IPS-NIHi7 (cell line): ENCODE results near the gene AFF3.

ENCODE experiments used
- DNase-seq: peaks from one replicate; pipeline ENCODE4 v3.0.0; 2012; ENCODE audit warnings: mixed read lengths; ENCODE audit errors: extremely low spot score

AFF3 gene

DNA sequence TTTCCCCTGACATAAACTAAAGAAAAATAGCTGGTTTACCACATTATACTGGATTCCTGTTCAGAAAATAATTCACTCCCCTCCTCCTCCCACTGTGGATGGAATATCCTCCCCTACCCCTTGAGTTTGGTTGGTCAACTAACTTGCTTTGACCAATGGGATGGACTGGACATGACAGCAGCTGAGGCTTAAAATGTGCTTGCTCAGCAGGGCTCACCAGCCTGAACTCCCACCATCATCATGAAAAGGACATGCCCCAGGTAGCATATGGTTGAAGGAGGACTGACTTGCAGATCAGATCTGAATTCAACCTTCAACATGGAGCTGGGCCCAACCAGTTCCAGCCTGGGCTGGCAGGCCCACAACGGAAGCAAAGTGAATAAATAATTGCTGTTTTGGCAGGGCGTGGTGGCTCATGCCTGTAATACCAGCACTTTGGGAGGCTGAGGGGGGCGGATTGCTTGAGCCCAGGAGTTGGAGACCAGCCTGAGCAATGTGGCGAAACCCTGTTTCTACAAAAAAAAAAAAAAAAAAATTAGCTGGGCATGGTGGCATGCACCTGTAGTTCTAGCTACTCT is 284.4 kb downstream of the AFF3 start:
- DNase-seq = no peak

DNA sequence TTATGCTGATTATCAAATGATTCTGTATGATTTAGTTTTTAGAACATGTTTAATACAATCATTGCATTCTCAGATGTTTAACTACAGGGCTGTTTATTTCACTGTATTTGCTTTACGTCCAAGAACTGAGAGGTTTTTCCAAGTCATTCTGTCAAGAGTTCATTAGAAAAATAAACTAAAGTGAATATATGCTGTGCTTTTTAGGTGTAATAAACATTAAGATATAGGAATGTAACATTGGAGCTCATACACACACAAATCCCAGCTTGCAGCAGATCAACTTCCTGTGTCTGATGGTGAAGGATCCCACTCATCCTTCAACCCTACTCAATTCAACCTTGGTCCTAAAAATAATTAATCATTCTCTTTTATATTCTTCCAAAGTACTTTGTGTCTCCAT is 285.0 kb downstream of the AFF3 start:
- DNase-seq = no peak

- no peak for DNase-seq
Observed at GRCh38 chr2:99856119-99856518, 286.3 kb downstream of the AFF3 start.

DNA sequence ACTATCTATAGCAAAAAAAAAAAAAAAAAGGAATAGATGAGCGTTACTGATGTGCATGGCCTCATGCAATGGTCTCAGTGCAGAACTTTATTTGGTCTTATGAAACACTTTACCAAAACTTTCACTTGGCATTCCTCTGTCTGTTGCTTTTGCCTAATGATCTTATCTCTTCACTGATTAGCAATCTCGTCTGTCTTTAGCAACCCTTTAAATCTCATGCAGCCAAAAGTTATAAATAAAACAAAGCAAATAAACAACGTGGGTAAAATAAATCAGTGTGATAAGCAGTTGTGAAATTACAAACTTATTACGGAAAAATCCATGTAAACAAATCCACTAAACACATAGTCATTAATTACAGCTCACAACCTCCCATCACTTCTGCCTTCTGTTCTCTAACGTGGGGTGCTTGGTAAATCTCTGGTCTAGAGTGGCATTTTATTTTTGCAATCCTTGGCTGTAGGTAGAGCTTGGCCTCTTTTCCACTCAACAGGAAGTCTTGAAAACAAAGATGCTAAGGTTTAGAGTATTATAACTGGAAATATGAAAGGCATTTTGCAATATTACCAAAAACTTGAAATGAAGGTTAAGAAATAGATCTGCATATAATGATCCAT is 288.0 kb downstream of the AFF3 start:
- DNase-seq = no peak

GRCh38 chr2:99852956-99853355 is 289.4 kb downstream of the AFF3 start:
- no peak for DNase-seq

DNA sequence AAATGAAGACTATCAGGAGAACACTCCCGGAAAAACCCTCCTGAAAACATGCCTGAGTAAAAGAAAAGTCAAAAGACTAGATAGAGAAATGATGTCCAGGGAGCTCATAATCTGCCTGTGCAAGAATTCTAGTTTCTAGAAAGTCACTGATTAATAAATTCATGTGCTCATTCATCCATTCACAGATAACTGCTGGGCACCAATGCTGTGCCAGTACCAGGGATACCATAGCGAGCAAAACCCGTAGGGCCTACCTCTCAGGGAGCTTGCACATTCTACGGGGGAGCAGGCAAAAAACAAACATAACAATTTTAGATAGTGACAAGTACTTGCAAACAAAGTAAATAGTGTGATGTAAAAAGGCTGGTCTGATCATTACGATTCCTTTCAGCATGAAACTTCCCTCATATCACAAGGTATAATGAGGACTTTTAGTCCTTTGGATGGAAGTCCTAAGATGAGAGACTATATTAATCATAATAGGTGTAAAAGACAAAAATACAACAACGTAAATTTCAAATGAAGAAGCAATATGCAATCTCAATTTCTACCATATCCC is 289.9 kb downstream of the AFF3 start:
- DNase-seq = no peak

DNA sequence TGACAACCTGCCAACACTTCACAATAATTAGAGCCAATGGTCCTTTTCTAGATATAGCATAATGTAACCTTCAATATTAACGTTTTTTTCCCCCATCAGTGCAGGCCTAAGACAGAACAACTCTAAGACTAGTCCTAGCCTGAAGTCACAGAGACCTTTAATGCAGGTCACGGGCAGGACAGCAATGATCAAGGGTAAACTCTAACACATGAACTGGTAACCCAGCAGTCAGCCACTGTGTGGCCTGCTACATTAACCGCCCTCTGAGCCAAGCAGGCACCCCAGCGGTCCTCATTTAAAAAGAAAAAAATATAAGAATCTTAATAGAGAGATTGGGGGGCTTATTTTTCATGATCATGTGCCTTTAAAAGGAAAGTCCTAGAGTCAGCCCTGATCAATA is 290.6 kb downstream of the AFF3 start:
- no peak for DNase-seq

DNA sequence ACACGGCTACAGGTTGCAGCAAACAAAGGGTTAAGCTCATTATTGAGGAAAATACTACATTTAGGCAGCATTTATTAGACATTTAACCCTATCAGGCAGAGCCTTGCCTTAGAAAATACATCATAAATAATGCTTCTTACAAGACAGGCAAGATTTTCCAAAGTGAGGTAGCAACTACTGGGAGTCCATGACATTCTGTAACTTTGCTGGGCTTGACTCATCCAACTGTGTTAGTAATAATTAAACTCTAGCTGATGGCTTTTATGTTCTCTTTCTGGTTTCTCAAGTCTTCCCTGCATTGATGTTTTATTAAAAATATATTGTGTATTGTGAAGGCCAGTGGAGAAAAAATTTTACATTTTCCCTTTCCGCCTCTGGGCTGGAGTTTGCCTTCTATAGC is 291.3 kb downstream of the AFF3 start:
- no peak for DNase-seq

GRCh38 chr2:99850084-99850710 is 292.2 kb downstream of the AFF3 start:
- DNase-seq = no peak

DNA sequence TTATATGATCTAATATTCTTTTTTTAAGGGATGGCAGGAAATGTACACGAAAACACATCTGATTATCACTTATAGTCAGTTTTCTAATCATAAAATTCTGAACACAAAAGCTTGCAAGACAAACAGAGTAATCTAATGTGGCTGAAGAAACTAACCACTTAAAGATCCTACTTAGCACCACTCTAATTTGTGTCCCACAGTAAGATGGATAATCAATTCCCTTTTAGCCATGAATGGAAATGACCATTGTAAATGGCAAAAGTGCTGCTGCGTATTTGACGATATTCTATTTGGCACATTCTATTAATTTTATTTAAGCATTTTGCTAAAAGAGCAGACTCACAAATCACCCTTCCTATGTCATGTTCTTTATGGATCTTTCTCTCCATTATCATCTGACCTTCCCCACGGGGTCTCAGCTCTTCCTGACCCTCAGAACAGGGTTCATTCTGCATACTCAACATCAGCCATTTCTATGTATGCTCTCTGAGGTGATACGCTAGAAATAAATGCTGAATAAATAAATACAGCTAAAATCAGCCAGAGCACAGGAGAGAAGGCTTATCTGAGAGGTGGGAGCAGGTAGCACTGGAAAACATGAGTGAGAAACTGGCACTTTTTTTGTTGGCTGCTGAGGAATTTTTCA is 295.8 kb downstream of the AFF3 start:
- DNase-seq = no peak

GRCh38 chr2:99845296-99845695 is 297.1 kb downstream of the AFF3 start:
- DNase-seq = no peak

DNA sequence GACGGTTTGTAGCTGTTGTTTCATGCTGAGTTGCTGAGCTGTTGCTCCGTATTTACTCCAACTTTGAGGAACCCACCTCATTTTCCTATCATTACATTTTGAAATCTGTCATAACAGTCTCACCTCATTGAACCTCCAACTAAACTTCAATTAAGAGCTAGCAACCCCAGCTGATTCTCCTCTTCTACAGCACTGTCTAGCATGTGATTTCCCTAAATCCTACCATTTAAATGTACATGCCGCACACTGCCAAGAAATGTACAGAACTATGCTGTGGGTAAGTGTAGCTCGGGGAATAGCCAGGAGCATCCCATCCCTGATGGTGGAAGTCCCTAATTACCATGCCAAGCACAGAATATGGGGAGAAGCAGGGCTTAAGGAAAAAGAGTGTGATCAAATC is 299.9 kb downstream of the AFF3 start:
- no peak for DNase-seq

DNA sequence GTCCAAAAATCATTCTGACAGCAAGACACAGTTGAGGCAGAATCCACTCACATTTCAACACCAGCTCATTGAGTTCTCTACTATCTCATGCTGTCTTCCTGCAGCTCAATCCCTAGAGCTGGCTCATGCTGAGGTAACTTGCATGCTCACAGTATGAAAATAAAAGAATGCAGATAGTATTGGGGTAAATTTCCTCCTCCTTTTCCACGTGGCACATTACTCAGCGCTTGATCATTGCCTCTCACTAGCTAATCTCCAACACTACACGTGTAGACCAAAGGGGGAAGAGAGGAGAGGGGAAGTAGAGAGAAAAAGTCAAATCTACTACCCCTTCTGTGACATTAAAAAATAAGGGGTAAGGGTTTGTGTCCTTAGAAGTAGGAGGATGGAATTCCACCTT is 300.6 kb downstream of the AFF3 start:
- no peak for DNase-seq

DNA sequence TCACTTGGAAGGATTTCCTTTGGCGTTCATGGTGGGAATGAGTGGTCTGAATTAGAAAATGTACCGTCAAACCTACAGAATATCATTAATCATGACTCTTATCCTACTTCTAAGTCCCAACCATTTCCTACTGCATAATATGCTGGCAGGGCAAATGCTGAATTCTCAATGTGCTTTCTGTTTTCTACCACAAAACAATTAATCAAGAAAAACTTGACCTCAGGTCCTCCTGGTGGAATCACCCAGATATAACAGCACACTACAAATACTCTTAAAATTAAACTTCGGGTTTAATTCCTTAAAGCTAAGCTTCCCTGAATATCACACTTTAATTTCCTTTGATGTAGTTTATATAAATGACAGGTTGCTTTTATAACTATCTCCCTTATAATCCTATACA is 301.6 kb downstream of the AFF3 start:
- DNase-seq = no peak

DNA sequence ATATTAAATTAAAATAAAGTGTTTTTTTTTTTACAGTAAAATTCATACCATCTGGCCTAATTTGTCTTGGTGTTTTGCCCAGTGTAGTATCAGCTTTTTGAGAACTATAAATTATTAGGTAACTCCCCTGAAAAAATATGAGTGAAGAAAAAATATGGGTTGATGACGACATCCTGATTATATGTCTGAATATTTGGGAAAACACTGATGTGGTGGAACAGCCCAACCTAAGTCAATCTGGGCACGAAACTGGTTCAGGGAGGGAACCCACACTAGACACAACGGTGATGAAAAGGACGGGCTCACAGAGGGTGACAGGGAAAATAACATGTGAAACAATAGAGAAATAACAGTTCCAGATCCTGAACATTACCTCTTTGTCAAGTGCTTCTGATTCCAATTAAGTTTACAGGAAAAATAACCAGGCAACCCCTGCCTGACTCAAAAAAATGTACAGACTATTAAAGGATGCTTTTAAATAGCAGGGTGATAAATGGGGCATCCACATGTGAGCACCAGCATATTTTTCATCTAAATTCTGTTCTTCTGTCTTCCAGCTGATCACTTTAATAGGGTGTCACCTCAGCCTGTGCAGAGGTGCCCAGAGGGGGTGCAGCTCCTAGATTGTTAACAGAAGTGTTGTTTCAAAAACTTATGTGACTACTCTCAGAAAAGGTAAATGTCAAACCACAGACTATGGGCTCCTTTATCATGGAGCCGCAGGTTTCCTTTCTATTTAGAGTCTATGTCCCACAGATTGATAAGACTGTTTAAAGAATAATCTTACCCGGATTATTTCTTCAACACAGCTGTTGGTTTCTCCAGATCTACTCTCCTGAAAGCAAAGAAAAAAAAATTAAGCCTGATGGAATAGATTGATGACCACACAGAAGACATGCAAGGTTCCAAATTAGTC is 305.4 kb downstream of the AFF3 start:
- no peak for DNase-seq

DNA sequence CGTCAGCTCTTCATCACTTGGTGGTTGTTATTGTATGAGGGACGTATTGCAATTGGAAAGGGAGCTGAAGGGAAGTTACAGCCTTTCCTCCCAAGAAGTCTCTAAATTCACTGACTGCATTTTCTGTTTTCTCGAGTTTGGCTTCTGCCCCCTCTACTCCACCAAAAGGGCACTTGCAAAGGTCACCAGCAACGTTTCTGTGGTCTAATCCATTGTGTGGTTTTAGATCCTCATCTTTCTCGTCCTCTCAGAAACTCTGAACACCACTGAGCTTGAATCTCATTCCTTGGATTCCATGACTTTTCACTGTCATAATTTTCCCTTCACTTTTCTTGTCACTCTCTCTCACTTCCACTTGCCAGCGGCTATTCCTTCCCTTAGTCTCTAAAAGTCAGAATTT is 308.0 kb downstream of the AFF3 start:
- no peak for DNase-seq

DNA sequence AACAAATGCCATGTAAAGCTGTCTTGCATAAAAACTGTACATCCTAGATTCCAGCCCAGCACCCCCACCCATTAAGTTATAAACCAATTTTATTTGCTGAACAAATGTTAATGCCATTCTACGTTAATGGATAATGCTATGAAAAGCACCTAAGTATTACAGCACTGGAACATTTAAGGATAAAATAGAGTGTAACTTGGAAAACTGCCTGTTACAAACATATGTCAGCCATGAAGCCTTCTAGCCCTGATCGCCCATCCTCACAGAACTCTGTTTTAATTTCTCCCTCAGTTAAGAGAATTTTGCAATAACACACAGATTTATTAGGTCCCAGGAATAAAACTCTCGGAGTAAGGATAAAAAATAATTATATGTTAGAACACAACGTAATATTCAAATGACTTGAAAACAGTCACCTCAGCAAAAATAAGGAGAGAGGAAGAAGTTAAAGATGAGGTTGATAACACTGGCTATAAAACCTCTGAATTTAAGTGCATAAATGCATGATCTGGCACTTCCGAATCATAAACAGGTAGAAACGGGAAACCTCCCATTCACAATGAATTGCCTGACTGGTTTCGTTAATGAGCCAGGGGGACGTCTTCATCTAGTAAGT is 308.7 kb downstream of the AFF3 start:
- no peak for DNase-seq

DNA sequence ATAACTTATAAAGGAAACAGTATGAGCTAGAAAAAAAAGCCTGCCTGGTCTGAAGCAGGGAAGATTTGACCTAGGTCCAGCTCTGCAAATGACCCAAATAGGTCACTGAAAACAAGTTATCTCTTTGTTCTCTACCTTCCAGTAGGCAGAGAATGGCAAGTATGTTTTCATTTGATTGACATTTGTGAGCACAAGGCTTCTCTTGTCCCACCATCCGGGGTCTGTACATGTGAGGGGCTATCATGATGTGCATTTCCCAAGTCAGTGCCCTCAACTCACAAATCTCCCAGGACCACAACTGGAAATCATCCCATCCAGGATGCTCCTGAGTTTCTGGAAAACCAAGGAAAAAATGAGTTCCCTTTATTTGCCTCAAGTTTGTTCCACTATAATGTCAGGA is 309.5 kb downstream of the AFF3 start:
- no peak for DNase-seq

DNA sequence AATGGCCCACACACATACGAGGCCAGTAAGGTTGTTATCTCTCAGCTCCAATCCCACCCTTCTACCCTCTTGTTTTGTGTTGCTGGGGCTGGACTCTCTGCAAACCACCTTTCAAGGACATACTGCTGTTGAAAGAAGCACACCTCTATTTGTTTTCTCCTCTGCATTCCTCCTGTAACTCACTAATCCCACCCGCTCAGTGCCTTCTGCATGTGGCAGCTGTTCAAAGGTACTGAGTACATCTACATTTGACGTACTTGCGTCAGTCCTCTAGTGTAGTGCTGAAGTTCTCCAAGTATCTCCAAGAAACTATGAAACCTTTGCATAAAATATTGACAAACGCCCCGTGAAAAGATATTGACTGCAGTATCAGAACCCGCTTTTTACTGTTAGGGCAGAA is 310.6 kb downstream of the AFF3 start:
- no peak for DNase-seq

DNA sequence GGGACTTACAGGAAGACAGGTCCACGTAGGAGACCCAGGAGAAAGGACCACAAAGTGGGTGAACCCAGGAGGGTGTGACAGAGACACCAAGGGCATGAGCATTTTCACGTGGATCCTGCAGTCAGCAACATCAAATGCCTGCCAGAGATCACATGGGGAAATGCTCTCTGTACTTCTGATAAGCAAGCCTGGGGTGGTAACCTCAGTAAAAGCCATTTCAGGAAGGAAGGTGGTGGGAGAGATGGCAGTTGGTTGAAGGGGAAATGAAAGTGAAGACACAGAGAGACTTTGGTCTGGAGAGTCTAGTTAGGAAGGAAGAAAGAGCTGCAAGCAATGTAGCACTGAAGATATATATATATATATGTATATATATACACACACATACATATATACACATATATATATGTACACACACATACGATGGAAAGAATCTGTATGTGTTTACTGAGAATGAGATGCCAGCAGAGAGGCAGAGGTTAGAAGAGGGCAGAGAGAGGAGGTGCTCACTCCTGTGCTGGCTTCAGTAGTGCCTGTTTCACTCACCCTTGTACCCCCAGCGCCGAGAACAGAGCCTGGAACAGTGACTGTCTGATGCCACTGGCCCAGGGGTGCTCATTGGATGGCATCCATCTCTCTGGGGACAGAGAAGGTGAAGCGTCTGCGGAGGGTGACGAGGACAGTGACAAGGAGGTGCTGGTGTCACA is 314.9 kb downstream of the AFF3 start:
- DNase-seq = no peak

DNA sequence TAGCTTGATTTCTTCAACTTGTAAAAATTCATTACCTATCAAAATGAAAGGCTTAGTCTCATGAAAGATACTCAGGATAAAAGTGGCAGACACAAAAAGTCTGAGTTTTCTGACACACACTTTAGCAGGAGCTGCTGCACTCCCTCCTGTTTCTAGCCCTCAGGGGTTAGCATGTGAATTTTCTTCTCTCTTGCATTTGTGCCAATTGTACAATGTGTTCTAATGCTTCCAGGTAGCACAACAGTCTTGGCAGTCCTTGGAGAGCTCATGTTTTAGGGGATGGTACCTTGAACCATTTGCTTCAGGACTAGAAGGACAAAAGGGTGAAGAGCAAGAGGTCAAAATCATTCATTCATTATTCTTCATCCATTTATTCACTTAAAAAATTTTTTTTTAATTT is 316.8 kb downstream of the AFF3 start:
- DNase-seq = no peak
